ENCODE measurements around the gene KIAA0753.
"Not testable (repeated sequence)": the region's sequence is repeated elsewhere in the genome, so short reads cannot be mapped to it uniquely, and the experiment has no call there.

Gene KIAA0753

GRCh38 chr17:6597727-6598126, 42.8 kb downstream of the KIAA0753 start:
- DNase-seq (ENCODE audit: low read depth in 2 of 3, low spot score in 2 of 3): no peak

GRCh38 chr17:6596941-6597340, 43.6 kb downstream of the KIAA0753 start:
- DNase-seq (ENCODE audit: low read depth in 2 of 3, low spot score in 2 of 3): no peak

- no peak for DNase-seq (ENCODE audit: low read depth in 2 of 3, low spot score in 2 of 3)
Observed at GRCh38 chr17:6596511-6596910, 44.0 kb downstream of the KIAA0753 start.

GRCh38 chr17:6596081-6596480, 44.4 kb downstream of the KIAA0753 start:
- no peak for DNase-seq (ENCODE audit: low read depth in 2 of 3, low spot score in 2 of 3)

GRCh38 chr17:6593371-6593770, 47.1 kb downstream of the KIAA0753 start:
- DNase-seq (ENCODE audit: low read depth in 2 of 3, low spot score in 2 of 3): not testable (repeated sequence)

GRCh38 chr17:6592173-6592572, 48.3 kb downstream of the KIAA0753 start:
- no peak for DNase-seq (ENCODE audit: low read depth in 2 of 3, low spot score in 2 of 3)

- no peak for DNase-seq (ENCODE audit: low read depth in 2 of 3, low spot score in 2 of 3)
Observed at GRCh38 chr17:6591599-6592158, 48.8 kb downstream of the KIAA0753 start.

- no peak for DNase-seq (ENCODE audit: low read depth in 2 of 3, low spot score in 2 of 3)
Observed at GRCh38 chr17:6589266-6589946, 51.1 kb downstream of the KIAA0753 start.

- no peak for DNase-seq (ENCODE audit: low read depth in 2 of 3, low spot score in 2 of 3)
Observed at GRCh38 chr17:6588165-6588564, 52.3 kb downstream of the KIAA0753 start.

- no peak for DNase-seq (ENCODE audit: low read depth in 2 of 3, low spot score in 2 of 3)
Observed at GRCh38 chr17:6587310-6587709, 53.2 kb downstream of the KIAA0753 start.

- DNase-seq (ENCODE audit: low read depth in 2 of 3, low spot score in 2 of 3): no peak
Observed at GRCh38 chr17:6583411-6583810, 57.1 kb downstream of the KIAA0753 start.

GRCh38 chr17:6580625-6581024, 59.9 kb downstream of the KIAA0753 start:
- no peak for DNase-seq (ENCODE audit: low read depth in 2 of 3, low spot score in 2 of 3)

- DNase-seq (ENCODE audit: low read depth in 2 of 3, low spot score in 2 of 3): no peak
Observed at GRCh38 chr17:6578491-6578890, 62.0 kb downstream of the KIAA0753 start.

GRCh38 chr17:6577686-6578263, 62.7 kb downstream of the KIAA0753 start:
- no peak for DNase-seq (ENCODE audit: low read depth in 2 of 3, low spot score in 2 of 3)

- no peak for DNase-seq (ENCODE audit: low read depth in 2 of 3, low spot score in 2 of 3)
Observed at GRCh38 chr17:6576038-6576785, 64.3 kb downstream of the KIAA0753 start.

- DNase-seq (ENCODE audit: low read depth in 2 of 3, low spot score in 2 of 3): no peak
Observed at GRCh38 chr17:6575596-6575988, 64.9 kb downstream of the KIAA0753 start.

- DNase-seq (ENCODE audit: low read depth in 2 of 3, low spot score in 2 of 3): peak in 1 of 3 experiments; percentile 30
Observed at GRCh38 chr17:6574687-6575595, 65.6 kb downstream of the KIAA0753 start.

GRCh38 chr17:6573982-6574686, 66.4 kb downstream of the KIAA0753 start:
- DNase-seq (ENCODE audit: low read depth in 2 of 3, low spot score in 2 of 3): no peak

- not testable (repeated sequence) for DNase-seq (ENCODE audit: low read depth in 2 of 3, low spot score in 2 of 3)
Observed at GRCh38 chr17:6573495-6573894, 67.0 kb downstream of the KIAA0753 start.

GRCh38 chr17:6572972-6573370, 67.5 kb downstream of the KIAA0753 start:
- DNase-seq (ENCODE audit: low read depth in 2 of 3, low spot score in 2 of 3): no peak

All from activated CD8-positive, alpha-beta memory T cell treated with anti-CD3 and anti-CD28 coated beads for 48 hours (primary cell).